ENCODE results near the gene SRRM3. TPM values are rescaled to one million over a fixed set of nuclear protein-coding genes. Genes with fewer than 3 reads are reported as not detected.
"Not testable (repeated sequence)": the region's sequence is repeated elsewhere in the genome, so short reads cannot be mapped to it uniquely, and the experiment has no call there.

SRRM3 gene, protein sequence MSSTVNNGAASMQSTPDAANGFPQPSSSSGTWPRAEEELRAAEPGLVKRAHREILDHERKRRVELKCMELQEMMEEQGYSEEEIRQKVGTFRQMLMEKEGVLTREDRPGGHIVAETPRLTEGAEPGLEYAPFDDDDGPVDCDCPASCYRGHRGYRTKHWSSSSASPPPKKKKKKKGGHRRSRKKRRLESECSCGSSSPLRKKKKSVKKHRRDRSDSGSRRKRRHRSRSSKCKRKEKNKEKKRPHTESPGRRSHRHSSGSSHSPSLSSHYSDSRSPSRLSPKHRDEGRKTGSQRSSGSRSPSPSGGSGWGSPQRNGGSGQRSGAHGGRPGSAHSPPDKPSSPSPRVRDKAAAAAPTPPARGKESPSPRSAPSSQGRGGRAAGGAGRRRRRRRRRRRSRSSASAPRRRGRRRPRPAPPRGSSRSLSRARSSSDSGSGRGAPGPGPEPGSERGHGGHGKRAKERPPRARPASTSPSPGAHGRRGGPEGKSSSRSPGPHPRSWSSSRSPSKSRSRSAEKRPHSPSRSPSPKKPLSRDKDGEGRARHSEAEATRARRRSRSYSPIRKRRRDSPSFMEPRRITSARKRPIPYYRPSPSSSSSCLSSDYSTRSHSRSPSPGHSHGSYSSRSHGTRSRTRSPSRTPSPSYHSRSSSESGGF
- 76.4 TPM for polyA plus RNA-seq (2012; ENCODE audit: insufficient read depth, insufficient read length, low read depth)

GRCh38 chr7:76201732-76202665 is at the start of gene SRRM3:
Gene SRRM3 (plus strand): TSS chr7:76201896. CDS start chr7:76235067, 33,171 bp downstream.
- Histone ChIP-seq H3K4me1 (peaks cover 13% of the 10 kb centered on the region), H3K9me3 (no peaks in the 10 kb centered on the region), H3K36me3 (peaks cover 18% of the 10 kb centered on the region), H3K27me3 (no peaks in the 10 kb centered on the region), H3K4me3 (ENCODE audit: low read depth, low read length) (peak within 1 kb of the TSS; percentile 82)
- DNase-seq = peak; percentile 91
- TF ChIP-seq, protein P1, sequence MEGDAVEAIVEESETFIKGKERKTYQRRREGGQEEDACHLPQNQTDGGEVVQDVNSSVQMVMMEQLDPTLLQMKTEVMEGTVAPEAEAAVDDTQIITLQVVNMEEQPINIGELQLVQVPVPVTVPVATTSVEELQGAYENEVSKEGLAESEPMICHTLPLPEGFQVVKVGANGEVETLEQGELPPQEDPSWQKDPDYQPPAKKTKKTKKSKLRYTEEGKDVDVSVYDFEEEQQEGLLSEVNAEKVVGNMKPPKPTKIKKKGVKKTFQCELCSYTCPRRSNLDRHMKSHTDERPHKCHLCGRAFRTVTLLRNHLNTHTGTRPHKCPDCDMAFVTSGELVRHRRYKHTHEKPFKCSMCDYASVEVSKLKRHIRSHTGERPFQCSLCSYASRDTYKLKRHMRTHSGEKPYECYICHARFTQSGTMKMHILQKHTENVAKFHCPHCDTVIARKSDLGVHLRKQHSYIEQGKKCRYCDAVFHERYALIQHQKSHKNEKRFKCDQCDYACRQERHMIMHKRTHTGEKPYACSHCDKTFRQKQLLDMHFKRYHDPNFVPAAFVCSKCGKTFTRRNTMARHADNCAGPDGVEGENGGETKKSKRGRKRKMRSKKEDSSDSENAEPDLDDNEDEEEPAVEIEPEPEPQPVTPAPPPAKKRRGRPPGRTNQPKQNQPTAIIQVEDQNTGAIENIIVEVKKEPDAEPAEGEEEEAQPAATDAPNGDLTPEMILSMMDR (IDR thresholded peaks at IDR 0.05; ENCODE audit: low read depth, low read length) = peak; percentile 46

GRCh38 chr7:76151932-76152331 is 49.8 kb upstream of the SRRM3 start:
- DNase-seq = no peak
- TF ChIP-seq, protein P1 (IDR thresholded peaks at IDR 0.05; ENCODE audit: low read depth, low read length) = no peak

GRCh38 chr7:76153571-76154230 is 48.0 kb upstream of the SRRM3 start:
- H3K9me3 ChIP-seq; H3K4me3 ChIP-seq (ENCODE audit: low read depth, low read length); DNase-seq; H3K4me1 ChIP-seq; H3K36me3 ChIP-seq: not testable (repeated sequence)
- peaks cover 11% of the 10 kb centered on the region for H3K27me3 ChIP-seq

More at GRCh38 chr7:76151932-76152331, 49.8 kb upstream of the SRRM3 start:
- Histone ChIP-seq H3K4me1 (no peaks in the 10 kb centered on the region), H3K4me3 (ENCODE audit: low read depth, low read length) (no peak overlapping the region), H3K36me3 (no peaks in the 10 kb centered on the region), H3K9me3 (no peaks in the 10 kb centered on the region), H3K27me3 (peaks cover 11% of the 10 kb centered on the region)

DNA sequence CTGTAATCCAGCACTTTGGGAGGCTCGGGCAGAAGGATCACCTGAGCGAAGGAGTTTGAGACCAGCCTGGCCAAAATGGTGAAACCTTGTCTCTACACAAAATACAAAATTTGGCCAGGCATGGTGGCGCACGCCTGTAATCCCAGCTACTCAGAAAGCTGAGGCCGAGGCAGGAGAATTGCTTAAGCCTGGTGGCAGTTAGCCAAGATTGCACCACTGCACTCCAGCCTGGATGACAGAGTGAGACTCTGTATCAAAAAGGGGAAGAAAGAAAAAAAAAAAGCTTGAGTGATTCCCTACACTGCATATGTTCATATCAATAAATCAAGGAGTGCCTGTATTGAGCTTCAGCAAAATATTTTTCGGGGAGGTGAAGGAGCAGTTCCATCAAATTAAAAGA is 45.8 kb upstream of the SRRM3 start:
- no peaks in the 10 kb centered on the region for H3K36me3 ChIP-seq
- H3K4me3 ChIP-seq (ENCODE audit: low read depth, low read length) = no peak overlapping the region
- H3K27me3 ChIP-seq = no peaks in the 10 kb centered on the region
- H3K9me3 ChIP-seq = no peaks in the 10 kb centered on the region
- H3K4me1 ChIP-seq = no peaks in the 10 kb centered on the region
- no peak for DNase-seq
- TF ChIP-seq, protein P1 (IDR thresholded peaks at IDR 0.05; ENCODE audit: low read depth, low read length) = no peak

- not testable (repeated sequence) for H3K27me3 ChIP-seq; DNase-seq; H3K9me3 ChIP-seq; H3K36me3 ChIP-seq; H3K4me1 ChIP-seq; H3K4me3 ChIP-seq (ENCODE audit: low read depth, low read length)
Observed at GRCh38 chr7:76156992-76157685, 44.6 kb upstream of the SRRM3 start.

DNA sequence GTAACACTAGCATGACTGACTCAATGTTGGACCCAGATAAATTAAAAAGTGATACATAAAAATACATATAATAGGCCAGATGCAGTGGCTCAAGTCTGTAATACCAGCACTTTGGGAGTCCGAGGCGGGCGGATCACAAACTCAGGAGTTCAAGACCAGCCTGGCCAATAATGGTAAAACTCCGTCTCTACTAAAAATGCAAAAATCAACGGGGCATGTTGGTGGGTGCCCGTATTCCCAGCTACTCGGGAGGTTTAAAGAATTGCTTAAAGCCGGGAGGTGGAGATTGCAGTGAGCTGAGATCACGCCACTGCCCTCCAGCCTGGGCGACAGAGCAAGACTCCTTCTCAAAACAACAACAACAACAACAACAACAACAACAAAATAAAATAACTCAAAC is 43.3 kb upstream of the SRRM3 start:
- not testable (repeated sequence) for H3K27me3 ChIP-seq; H3K4me1 ChIP-seq; H3K4me3 ChIP-seq (ENCODE audit: low read depth, low read length); DNase-seq; H3K36me3 ChIP-seq; H3K9me3 ChIP-seq

DNA sequence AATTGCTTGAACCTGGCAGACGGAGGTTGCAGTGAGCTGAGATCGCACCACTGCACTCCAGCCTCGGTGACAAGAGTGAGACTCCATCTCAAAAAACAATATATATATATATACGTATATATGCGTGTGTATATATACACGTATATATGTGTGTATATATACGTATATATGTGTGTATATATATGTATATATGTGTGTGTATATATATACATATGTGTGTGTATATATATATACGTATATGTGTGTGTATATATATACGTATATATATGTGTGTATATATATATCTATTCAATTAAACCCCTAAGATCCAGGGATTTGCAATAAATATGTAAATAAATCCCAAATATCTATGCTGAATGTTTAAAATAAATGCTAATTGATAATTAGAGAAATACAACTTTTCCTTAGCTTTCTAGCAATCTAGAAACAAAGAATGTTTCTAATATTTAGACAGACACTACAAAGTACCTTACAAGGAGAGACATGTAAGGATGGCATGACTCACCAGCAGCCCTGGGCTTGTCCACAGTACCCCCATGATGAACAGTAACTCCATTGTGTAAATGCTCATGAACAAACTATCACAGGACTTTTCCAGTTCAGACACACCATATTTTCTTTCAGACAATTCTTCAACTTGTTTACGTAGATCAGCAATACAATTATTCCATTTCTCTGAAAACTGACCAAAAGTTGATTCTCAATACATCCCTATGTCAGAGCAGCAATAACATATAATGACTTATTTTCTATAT is 39.1 kb upstream of the SRRM3 start:
- H3K4me3 ChIP-seq (ENCODE audit: low read depth, low read length); H3K9me3 ChIP-seq; DNase-seq; H3K4me1 ChIP-seq; H3K27me3 ChIP-seq; H3K36me3 ChIP-seq: not testable (repeated sequence)

DNA sequence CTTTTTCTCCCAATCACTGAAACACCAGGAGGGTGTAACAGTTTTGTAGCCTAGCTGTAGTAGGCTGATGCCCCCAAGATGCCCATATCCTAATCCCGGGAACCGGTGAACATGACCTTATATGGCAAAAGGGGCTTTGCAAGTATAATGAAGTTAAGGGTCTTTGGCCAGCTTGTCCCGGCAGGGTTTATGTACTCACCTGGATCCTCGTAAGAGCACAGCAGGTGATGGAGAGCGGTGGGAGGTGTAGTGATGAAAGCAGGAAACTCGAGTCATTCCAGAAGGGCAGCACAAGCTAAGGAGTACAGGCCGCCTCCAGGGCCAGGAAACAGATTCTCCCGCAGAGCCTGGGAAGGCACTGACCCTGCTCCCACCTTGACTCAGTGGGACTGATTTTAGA is 37.9 kb upstream of the SRRM3 start:
- not testable (repeated sequence) for H3K27me3 ChIP-seq; H3K4me3 ChIP-seq (ENCODE audit: low read depth, low read length); H3K4me1 ChIP-seq; H3K9me3 ChIP-seq; H3K36me3 ChIP-seq; DNase-seq
